ENCODE measurements around the gene SCN5A. TPM values are rescaled to one million over a fixed set of nuclear protein-coding genes. Genes with fewer than 3 reads are reported as not detected.
A peak's percentile ranks its signal among the peaks of the same experiment; 100 is the strongest.

The SCN5A gene
- total RNA-seq, result 1 to 10 TPM in 1 of 4 donors, under 1 TPM in 3; 0.33 to 1.9 (median 0.77) TPM
- polyA plus RNA-seq, result under 1 TPM; under 0.01 to 0.51 (median 0.23) TPM

DNA sequence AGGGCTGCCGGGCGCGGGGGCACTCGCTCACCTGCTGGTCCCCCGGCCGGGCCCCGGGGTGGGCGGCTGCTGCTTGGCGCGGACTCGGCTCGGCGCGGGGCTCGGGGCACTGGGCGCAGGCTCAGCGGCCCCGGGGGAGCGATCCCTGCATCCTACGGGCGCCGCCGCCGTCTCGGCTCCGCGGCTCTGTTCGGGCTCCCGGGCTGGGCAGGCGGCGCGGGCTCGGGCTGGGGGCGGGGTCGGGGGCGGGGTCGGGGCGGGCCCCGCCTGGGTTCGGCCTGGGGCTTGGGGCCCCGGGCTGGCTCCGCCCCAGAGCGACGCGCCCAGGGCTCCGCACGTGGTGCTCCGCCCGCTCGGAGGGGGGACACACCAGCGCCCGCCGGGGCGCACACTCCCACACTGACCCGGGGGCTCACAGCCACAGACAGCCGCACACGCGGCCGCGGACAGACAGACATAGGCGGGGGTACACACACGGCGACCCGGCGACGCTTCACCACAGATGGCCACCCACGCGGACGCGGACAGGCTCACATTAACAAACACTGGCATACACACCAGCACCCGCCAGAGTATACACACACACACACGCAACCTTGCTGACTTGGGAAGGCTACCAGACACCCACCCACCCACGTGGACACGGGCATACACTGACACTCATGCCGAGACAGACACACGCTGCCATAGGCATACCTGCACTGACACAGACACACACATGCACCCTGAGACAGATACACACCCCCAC is at the start of gene SCN5A:
Gene SCN5A, minus strand, starts transcription at position 188 of the 748 bp plus-strand sequence. CDS start 16,380 bp downstream, outside the sequence.
- intact Hi-C loops (cut with DNase I), result loop anchor here (10.0 kb wide), 1 partner anchor 155 kb away; the partner anchor contains the start of gene EXOG
- H3K9me3 ChIP-seq, result no peaks in the 10 kb centered on the region
- H3K4me1 ChIP-seq, result peaks cover 0 to 19% (median 14%) of the 10 kb centered on the region in 4 donors
- WGBS, 2 donors, result 1 to 2% methylated on average over 76 of the region's 76 CpGs
- peak within 1 kb of the TSS; percentile 29 to 60 (median 48) for H3K4me3 ChIP-seq
- H3K27ac ChIP-seq, result no peak within 1 kb of the TSS
- no peaks in the 10 kb centered on the region for H3K36me3 ChIP-seq
- TF ChIP-seq EP300 (IDR thresholded peaks at IDR 0.05), result no peak
- H3K27me3 ChIP-seq, result peaks cover 6 to 23% (median 21%) of the 10 kb centered on the region in 3 donors
- peak; percentile 63 for DNase-seq

- intact Hi-C loops (cut with DNase I), result no loop called here
- H3K9me3 ChIP-seq, result no peaks in the 10 kb centered on the region
- DNase-seq, result no peak
- 84 to 86% methylated on average over 5 of the region's 5 CpGs for WGBS, 2 donors
- H3K27ac ChIP-seq, result no peak overlapping the region
- no peaks in the 10 kb centered on the region for H3K4me1 ChIP-seq
- no peak overlapping the region for H3K4me3 ChIP-seq
- TF ChIP-seq POLR2AphosphoS5 (IDR thresholded peaks at IDR 0.05), result no peak
- TF ChIP-seq, protein P1, sequence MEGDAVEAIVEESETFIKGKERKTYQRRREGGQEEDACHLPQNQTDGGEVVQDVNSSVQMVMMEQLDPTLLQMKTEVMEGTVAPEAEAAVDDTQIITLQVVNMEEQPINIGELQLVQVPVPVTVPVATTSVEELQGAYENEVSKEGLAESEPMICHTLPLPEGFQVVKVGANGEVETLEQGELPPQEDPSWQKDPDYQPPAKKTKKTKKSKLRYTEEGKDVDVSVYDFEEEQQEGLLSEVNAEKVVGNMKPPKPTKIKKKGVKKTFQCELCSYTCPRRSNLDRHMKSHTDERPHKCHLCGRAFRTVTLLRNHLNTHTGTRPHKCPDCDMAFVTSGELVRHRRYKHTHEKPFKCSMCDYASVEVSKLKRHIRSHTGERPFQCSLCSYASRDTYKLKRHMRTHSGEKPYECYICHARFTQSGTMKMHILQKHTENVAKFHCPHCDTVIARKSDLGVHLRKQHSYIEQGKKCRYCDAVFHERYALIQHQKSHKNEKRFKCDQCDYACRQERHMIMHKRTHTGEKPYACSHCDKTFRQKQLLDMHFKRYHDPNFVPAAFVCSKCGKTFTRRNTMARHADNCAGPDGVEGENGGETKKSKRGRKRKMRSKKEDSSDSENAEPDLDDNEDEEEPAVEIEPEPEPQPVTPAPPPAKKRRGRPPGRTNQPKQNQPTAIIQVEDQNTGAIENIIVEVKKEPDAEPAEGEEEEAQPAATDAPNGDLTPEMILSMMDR (IDR thresholded peaks at IDR 0.05), result no peak
- TF ChIP-seq POLR2A (IDR thresholded peaks at IDR 0.05), result no peak
- no peak for TF ChIP-seq EP300 (IDR thresholded peaks at IDR 0.05)
- H3K36me3 ChIP-seq, result no peaks in the 10 kb centered on the region
- H3K27me3 ChIP-seq, result no peaks in the 10 kb centered on the region
These were observed 49.3 kb upstream of the SCN5A start for GRCh38 chr3:38698760-38699159.

DNA sequence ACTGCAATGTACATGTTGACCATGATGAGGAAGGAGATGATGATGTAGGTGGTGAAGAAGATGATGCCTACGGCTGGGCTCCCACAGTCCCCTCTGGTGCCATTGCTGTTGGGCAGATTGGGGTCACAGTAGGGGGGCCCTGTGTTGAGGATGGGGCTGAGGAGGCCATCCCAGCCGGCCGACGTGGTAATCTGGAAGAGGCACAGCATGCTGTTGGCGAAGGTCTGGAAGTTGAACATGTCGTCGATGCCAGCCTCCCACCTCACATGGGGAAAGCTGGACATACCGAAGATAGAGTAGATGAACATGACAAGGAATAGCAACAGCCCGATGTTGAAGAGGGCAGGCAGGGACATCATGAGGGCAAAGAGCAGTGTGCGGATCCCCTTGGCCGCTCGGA is 48.6 kb upstream of the SCN5A start:
- TF ChIP-seq EP300 (IDR thresholded peaks at IDR 0.05) (no peak), POLR2AphosphoS5 (IDR thresholded peaks at IDR 0.05) (no peak), POLR2A (IDR thresholded peaks at IDR 0.05) (no peak)
- TF ChIP-seq, protein P1 (IDR thresholded peaks at IDR 0.05), result no peak
- Histone ChIP-seq H3K27me3 (no peaks in the 10 kb centered on the region), H3K36me3 (no peaks in the 10 kb centered on the region), H3K9me3 (no peaks in the 10 kb centered on the region), H3K4me1 (no peaks in the 10 kb centered on the region), H3K27ac (no peak overlapping the region), H3K4me3 (no peak overlapping the region)
- 97% methylated on average over 12 of the region's 12 CpGs for WGBS, 2 donors
- DNase-seq, result no peak
- intact Hi-C loops (cut with DNase I), result no loop called here

- Histone ChIP-seq H3K4me3 (no peak overlapping the region), H3K4me1 (no peaks in the 10 kb centered on the region), H3K36me3 (no peaks in the 10 kb centered on the region), H3K27me3 (no peaks in the 10 kb centered on the region), H3K27ac (no peak overlapping the region), H3K9me3 (no peaks in the 10 kb centered on the region)
- WGBS, 2 donors, result 78 to 80% methylated on average over 2 of the region's 2 CpGs
- intact Hi-C loops (cut with DNase I), result no loop called here
- DNase-seq, result no peak
- TF ChIP-seq, protein P1 (IDR thresholded peaks at IDR 0.05), result no peak
These were observed 46.5 kb upstream of the SCN5A start for GRCh38 chr3:38696034-38696433.

GRCh38 chr3:38690185-38690584 is 40.7 kb upstream of the SCN5A start:
- intact Hi-C loops (cut with DNase I), result no loop called here
- Histone ChIP-seq H3K27me3 (no peaks in the 10 kb centered on the region), H3K9me3 (no peaks in the 10 kb centered on the region), H3K36me3 (no peaks in the 10 kb centered on the region), H3K27ac (no peak overlapping the region), H3K4me1 (no peaks in the 10 kb centered on the region), H3K4me3 (no peak overlapping the region)
- 68 to 70% methylated on average over 2 of the region's 2 CpGs for WGBS, 2 donors
- no peak for DNase-seq
- TF ChIP-seq POLR2A (IDR thresholded peaks at IDR 0.05) (no peak), POLR2AphosphoS5 (IDR thresholded peaks at IDR 0.05) (no peak), EP300 (IDR thresholded peaks at IDR 0.05) (no peak)
- TF ChIP-seq, protein P1 (IDR thresholded peaks at IDR 0.05), result no peak
